K562 (cell line): ENCODE measurements around the gene ATCAY. TPM values are rescaled to one million over a fixed set of nuclear protein-coding genes. Genes with fewer than 3 reads are reported as not detected.

Experiments used
- ATF3 ChIP-seq, 2 experiments: fragments of 450-650 bp in 1 of 2; sonication (generic) in 1 of 2; formaldehyde crosslinking in 1 of 2; IDR thresholded peaks in 1 of 2; conservative IDR thresholded peaks in 1 of 2; 2 replicates each; pipeline versions ENCODE4 v1.6.1 to v1.8.1; 2016 to 2023; ENCODE audit warnings: mild to moderate bottlenecking in 2 of 2, moderate library complexity in 2 of 2, inconsistent platforms in 1 of 2, missing genetic modification reagents in 1 of 2
- PML ChIP-seq: IDR thresholded peaks from 2 replicates; pipeline ENCODE4 v1.6.1; 2012; ENCODE audit warnings: low read length, inconsistent platforms
- POLR2B ChIP-seq: fragments of 450-650 bp; IDR thresholded peaks from 2 replicates; pipeline ENCODE4 v1.6.1; 2018; ENCODE audit warnings: low read depth; ENCODE audit not compliant: partially characterized antibody
- POLR2G ChIP-seq: fragments of 200-400 bp; formaldehyde crosslinking; IDR thresholded peaks from 2 replicates; pipeline ENCODE4 v1.6.1; 2017; ENCODE audit warnings: low read depth, mild to moderate bottlenecking, antibody characterized with exemption, low read length, moderate library complexity
- RBFOX2 ChIP-seq: fragments of 200-400 bp; formaldehyde crosslinking; IDR thresholded peaks from 2 replicates; pipeline ENCODE4 v1.6.1; 2017; ENCODE audit warnings: low read depth, mild to moderate bottlenecking, low read length, moderate library complexity
- SP1 ChIP-seq: sonication (generic); formaldehyde crosslinking; IDR thresholded peaks from 2 replicates; pipeline ENCODE4 v1.8.1; 2022; ENCODE audit warnings: mild to moderate bottlenecking, missing genetic modification reagents
- SRSF9 ChIP-seq: fragments of 200-400 bp; formaldehyde crosslinking; IDR thresholded peaks from 2 replicates; pipeline ENCODE4 v1.6.1; 2017; ENCODE audit warnings: low read depth, low read length, borderline replicate concordance
- TARDBP ChIP-seq: fragments of 450-650 bp; IDR thresholded peaks from 2 replicates; pipeline ENCODE4 v1.6.1; 2016
- TFE3 ChIP-seq: fragments of 450-650 bp; formaldehyde crosslinking; IDR thresholded peaks from 2 replicates; pipeline ENCODE4 v1.4.0; 2020; ENCODE audit warnings: mild to moderate bottlenecking, mixed read lengths
- ZBTB11 ChIP-seq, 3 experiments: fragments of 200-800 bp in 1 of 3; fragments of 250-450 bp in 1 of 3; fragments of 450-650 bp in 1 of 3; sonication (Bioruptor Pico) in 1 of 3; sonication (Bioruptor generic) in 1 of 3; formaldehyde crosslinking in 1 of 3; IDR thresholded peaks; 2 replicates each; pipeline versions ENCODE4 v1.6.1 to v1.8.0; 2016 to 2022; ENCODE audit warnings: mild to moderate bottlenecking in 2 of 3, missing genetic modification characterization in 2 of 3, missing compliant biosample characterization in 1 of 3, moderate library complexity in 1 of 3
- ZBTB33 ChIP-seq: sonication (generic); formaldehyde crosslinking; IDR thresholded peaks from 2 replicates; pipeline ENCODE4 v1.8.1; 2023; ENCODE audit warnings: mild to moderate bottlenecking, missing genetic modification reagents
- ZBTB49 ChIP-seq: sonication (generic); formaldehyde crosslinking; IDR thresholded peaks from 2 replicates; pipeline ENCODE4 v1.8.0; 2022; ENCODE audit warnings: missing genetic modification reagents, mild to moderate bottlenecking, borderline replicate concordance
- ZFX ChIP-seq: sonication (generic); formaldehyde crosslinking; IDR thresholded peaks from 2 replicates; pipeline ENCODE4 v1.8.0; 2022; ENCODE audit warnings: mild to moderate bottlenecking, missing genetic modification reagents, moderate library complexity
- polyA plus RNA-seq, 8 experiments: library from polyadenylated mRNA; depleted of rRNA in 4 of 8; stranded (reverse) in 5 of 8; unstranded in 3 of 8; fragments of >200 nt; fragmentation: Nextera tagmentation in 2 of 8; fragmentation: Illumina TruSeq in 1 of 8; extraction: Ambion mirVana in 2 of 8; extraction: Trizol in 1 of 8; gene quantifications; 2 replicates each; pipeline versions ENCODE4 v1.2.1 to v1.2.3, GENCODE V29; 2011 to 2014; ENCODE audit warnings: inconsistent platforms in 1 of 8, missing spikeins in 1 of 8
- total RNA-seq, 7 experiments: library from RNA; depleted of rRNA in 6 of 7; stranded (reverse); fragments of >200 nt in 6 of 7; fragmentation: Illumina TruSeq in 2 of 7; extraction: Trizol in 2 of 7; gene quantifications; 2 replicates each; pipeline versions ENCODE4 v1.2.1 to v1.2.3, GENCODE V29; 2011 to 2021; ENCODE audit warnings: low replicate concordance in 1 of 7

Gene ATCAY
- total and polyA plus RNA-seq, 9 of the 15 experiments (the other 6 are each of a cell fraction or from before 2014, with no cell fraction given), result not detected

GRCh38 chr19:3976495-3977241 is 96.2 kb downstream of the ATCAY start (continued):
- TF ChIP-seq POLR2G (peak; percentile 77), POLR2B (peak; percentile 5), ZBTB33 (CRISPR knock-in tag) (0 out of 2 replicates have a peak, but pooled peaks have one; percentile 48), RBFOX2 (peak; percentile 64), SP1 (CRISPR knock-in tag) (peak; percentile 25; the same call in 1 of the 2 replicates), SRSF9 (no peak), TARDBP (no peak), ATF3 (IDR thresholded peaks at IDR 0.05) (no peak), ATF3 (CRISPR knock-in tag; conservative IDR thresholded peaks at IDR 0.05) (0 out of 2 replicates have a peak, but pooled peaks have one; percentile 71), PML (0 out of 2 replicates have a peak, but pooled peaks have one; percentile 19), TFE3 (CRISPR knock-in tag) (no peak), ZBTB49 (no peak), ZBTB11 (CRISPR knock-in tag; IDR thresholded peaks at IDR 0.05) (no peak), ZFX (peak; percentile 7; the same call in 1 of the 2 replicates)
